GM08714 (cell line): Measurements from ENCODE around the gene HS6ST1.
A peak's percentile ranks its signal among the peaks of the same experiment; 100 is the strongest.

Source experiments
- H3K4me3 ChIP-seq: fragments of 200-500 bp; sonication (Bioruptor generic); 2 replicates; pipeline ENCODE4 v1.5.1; 2014; ENCODE audit warnings: mild to moderate bottlenecking, low read length, inconsistent platforms
- ZNF274 ChIP-seq: IDR thresholded peaks from 2 replicates; pipeline ENCODE4 v1.6.1; 2012; ENCODE audit warnings: mild to moderate bottlenecking, low read depth, low read length

The HS6ST1 gene

GRCh38 chr2:128341621-128342020 is 23.0 kb upstream of the HS6ST1 start:
- H3K4me3 ChIP-seq: no peak overlapping the region
- TF ChIP-seq ZNF274: no peak

- TF ChIP-seq ZNF274: no peak
- H3K4me3 ChIP-seq: no peak overlapping the region
Measured at GRCh38 chr2:128332091-128332634, 13.5 kb upstream of the HS6ST1 start.

- no peak for TF ChIP-seq ZNF274
Measured at GRCh38 chr2:128330583-128330982, 11.9 kb upstream of the HS6ST1 start.

GRCh38 chr2:128329607-128330006 is 10.9 kb upstream of the HS6ST1 start:
- no peak overlapping the region for H3K4me3 ChIP-seq
- TF ChIP-seq ZNF274: no peak

More at GRCh38 chr2:128330583-128330982, 11.9 kb upstream of the HS6ST1 start:
- no peak overlapping the region for H3K4me3 ChIP-seq

GRCh38 chr2:128327180-128327964 is 8.7 kb upstream of the HS6ST1 start:
- no peak overlapping the region for H3K4me3 ChIP-seq
- no peak for TF ChIP-seq ZNF274

- no peak overlapping the region for H3K4me3 ChIP-seq
- no peak for TF ChIP-seq ZNF274
Measured at GRCh38 chr2:128326346-128326745, 7.7 kb upstream of the HS6ST1 start.

GRCh38 chr2:128325611-128326181 is 7.0 kb upstream of the HS6ST1 start:
- no peak for TF ChIP-seq ZNF274
- H3K4me3 ChIP-seq: no peak overlapping the region

GRCh38 chr2:128324897-128325410 is 6.3 kb upstream of the HS6ST1 start:
- TF ChIP-seq ZNF274: no peak
- H3K4me3 ChIP-seq: no peak overlapping the region

GRCh38 chr2:128324008-128324896 is 5.6 kb upstream of the HS6ST1 start:
- TF ChIP-seq ZNF274: no peak
- H3K4me3 ChIP-seq: no peak overlapping the region

GRCh38 chr2:128323555-128323931 is 4.9 kb upstream of the HS6ST1 start:
- H3K4me3 ChIP-seq: no peak overlapping the region
- TF ChIP-seq ZNF274: no peak

- no peak overlapping the region for H3K4me3 ChIP-seq
Measured at GRCh38 chr2:128322715-128323554, 4.3 kb upstream of the HS6ST1 start.

GRCh38 chr2:128321784-128322714 is 3.4 kb upstream of the HS6ST1 start:
- no peak for TF ChIP-seq ZNF274
- peak overlapping the region; percentile 68; the same call in 1 of the 2 replicates for H3K4me3 ChIP-seq

More at GRCh38 chr2:128322715-128323554, 4.3 kb upstream of the HS6ST1 start:
- no peak for TF ChIP-seq ZNF274
